Activated T-cell treated with anti-CD3 and anti-CD28 coated beads for 48 hours (primary cell): ENCODE measurements around the gene HAT1.
A peak's percentile ranks its signal among the peaks of the same experiment; 100 is the strongest.
"Not testable (repeated sequence)": the region's sequence is repeated elsewhere in the genome, so short reads cannot be mapped to it uniquely, and the experiment has no call there.

ENCODE experiments used
- DNase-seq: peaks from one replicate; pipeline ENCODE4 v3.0.0-alpha.2; 2020; ENCODE audit warnings: low read depth

The HAT1 gene

GRCh38 chr2:171979103-171979502 lies 56.8 kb downstream of the HAT1 start:
- no peak for DNase-seq

DNA sequence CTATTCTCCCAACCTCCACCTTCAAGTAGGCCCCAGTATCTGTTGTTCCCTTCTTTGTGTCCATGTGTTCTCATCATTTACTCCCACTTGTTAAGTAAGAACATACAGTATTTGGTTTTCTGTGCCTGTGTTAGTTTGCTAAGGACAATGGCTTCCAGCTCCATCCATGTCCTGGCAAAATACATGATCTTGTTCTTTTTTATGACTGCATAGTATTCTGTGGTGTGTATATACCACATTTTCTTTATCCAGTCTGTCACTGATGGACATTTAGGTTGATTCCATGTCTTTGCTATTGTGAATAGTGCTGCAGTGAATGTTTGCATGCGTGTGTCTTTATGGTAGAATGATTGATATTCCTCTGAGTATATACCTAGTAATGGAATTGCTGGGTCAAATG lies 61.7 kb downstream of the HAT1 start:
- not testable (repeated sequence) for DNase-seq

DNA sequence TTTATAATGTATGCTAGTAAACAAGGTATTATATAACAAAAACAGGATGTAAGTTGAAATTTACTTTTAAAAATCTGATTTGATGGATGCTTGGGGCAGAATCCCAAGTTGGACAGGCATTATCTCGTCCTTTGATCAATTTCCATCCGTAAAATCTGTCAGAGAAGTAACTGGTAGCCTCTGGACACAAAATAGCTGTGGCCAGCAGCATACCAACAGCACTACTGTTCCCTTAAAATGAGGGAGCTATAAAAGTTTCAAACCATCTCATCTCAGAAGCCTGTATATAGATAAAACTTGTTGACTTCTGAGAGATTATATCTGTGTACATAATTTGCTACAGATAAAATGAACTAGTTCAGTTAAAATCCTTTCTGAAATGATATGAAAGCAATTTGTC lies 62.8 kb downstream of the HAT1 start:
- DNase-seq, result no peak

DNA sequence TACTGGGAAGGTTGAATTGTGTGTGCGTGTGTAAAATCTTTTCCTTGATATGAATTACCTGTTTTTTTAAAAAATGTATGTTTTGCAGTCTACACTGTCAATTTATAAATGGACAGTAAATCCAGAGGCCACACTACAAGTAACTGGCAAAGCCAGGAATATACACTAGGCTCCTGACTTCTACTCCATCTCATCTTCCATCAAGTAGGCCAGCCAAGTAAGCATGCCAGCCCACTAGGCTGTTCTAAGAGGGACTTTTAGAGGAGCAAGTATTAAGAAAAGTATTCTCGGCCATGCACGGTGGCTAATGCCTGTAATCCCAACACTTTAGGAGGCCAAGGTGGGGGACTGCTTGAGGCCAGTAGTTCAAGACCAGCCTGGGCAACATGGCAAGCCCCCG lies 64.5 kb downstream of the HAT1 start:
- no peak for DNase-seq

DNA sequence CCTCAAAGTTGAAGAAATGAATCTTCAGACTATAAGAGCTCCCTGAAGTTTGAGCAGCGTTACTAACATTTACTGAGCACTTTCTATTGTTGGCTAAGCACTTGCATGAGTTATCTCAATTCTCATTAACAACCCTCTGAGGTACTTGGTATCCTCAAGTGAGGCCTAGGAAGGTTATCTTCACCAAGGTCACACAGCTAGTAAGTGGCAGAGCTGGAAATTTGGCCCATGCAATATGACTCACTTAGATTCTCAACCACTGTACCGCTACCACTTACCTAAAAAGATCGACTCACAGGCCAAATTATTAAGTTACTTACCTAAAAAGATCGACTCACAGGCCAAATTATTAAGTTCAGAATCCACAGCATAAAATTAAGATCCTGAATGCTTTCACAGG lies 68.8 kb downstream of the HAT1 start:
- DNase-seq, result no peak

DNA sequence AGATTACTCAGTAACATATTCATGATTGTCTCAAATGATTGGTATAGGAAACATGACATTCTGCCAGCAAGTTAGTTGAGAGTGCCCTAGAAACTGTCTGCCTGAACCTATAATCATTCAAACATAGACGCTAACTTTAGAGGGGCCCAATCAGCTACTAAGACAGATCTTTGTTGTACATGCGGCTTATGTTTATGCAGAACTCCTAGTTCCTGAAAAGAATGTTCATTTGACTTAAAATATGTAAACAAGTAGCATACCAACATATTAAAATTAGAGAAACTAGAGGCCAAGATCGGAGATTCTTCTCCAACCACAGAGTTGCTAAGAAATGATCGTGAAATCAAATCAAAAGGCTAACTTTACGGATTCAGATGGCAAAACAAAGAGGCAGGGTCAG lies 73.3 kb downstream of the HAT1 start:
- no peak for DNase-seq

GRCh38 chr2:171996021-171996420 lies 73.8 kb downstream of the HAT1 start:
- no peak for DNase-seq

DNA sequence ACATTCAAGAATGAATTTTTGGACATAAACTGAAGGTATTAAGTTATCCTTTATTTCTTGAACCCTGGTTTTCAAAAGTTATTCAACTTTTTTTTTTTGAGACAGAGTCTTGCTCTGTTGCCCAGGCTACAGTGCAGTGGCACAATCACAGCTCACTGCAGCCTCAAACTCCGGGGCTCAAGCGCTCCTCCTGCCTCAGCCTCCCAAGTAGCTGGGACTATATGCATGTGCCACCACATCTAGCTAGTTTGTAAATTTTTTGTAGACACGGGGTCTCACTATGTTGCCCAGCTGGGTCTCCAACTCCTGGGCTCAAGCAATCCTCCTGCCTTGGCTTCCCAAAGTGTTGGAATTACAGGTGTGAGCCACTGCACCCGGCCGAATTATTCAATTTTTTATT lies 74.8 kb downstream of the HAT1 start:
- DNase-seq, result not testable (repeated sequence)

- DNase-seq, result no peak
Measured at GRCh38 chr2:171999161-171999560, 76.9 kb downstream of the HAT1 start.

- peak; percentile 91 for DNase-seq
Measured at GRCh38 chr2:171999604-172000469, 77.6 kb downstream of the HAT1 start, which contains the start of gene METAP1D. TSS of gene METAP1D (plus strand) at chr2:171999953. CDS start at chr2:171999970, 17 bp downstream.

- no peak for DNase-seq
Measured at GRCh38 chr2:172000696-172001361, 78.6 kb downstream of the HAT1 start.

DNA sequence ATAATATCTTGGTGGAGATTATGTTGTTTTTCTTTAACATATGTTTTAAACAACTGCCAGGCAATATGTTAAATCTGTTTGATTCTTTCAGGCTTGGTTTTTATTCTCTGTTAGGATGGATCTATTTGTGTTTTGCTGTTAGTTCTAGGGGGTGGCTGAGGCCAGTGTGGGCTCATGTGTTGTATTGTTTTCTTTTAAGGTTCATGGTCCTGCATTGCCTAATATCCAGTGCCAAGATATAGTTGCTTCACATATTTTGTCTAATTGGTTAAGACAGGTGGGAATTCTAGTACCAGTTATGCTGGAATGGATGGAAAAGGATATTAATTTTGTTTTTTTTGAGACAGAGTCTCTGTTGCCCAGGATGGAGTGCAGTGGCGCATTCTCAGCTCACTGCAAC lies 85.1 kb downstream of the HAT1 start:
- no peak for DNase-seq

GRCh38 chr2:172009823-172010222 lies 87.6 kb downstream of the HAT1 start:
- DNase-seq, result no peak

- no peak for DNase-seq
Measured at GRCh38 chr2:172011812-172012575, 89.7 kb downstream of the HAT1 start.

GRCh38 chr2:172012677-172013391 lies 90.6 kb downstream of the HAT1 start:
- no peak for DNase-seq

GRCh38 chr2:172013396-172013795 lies 91.1 kb downstream of the HAT1 start:
- DNase-seq, result no peak

DNA sequence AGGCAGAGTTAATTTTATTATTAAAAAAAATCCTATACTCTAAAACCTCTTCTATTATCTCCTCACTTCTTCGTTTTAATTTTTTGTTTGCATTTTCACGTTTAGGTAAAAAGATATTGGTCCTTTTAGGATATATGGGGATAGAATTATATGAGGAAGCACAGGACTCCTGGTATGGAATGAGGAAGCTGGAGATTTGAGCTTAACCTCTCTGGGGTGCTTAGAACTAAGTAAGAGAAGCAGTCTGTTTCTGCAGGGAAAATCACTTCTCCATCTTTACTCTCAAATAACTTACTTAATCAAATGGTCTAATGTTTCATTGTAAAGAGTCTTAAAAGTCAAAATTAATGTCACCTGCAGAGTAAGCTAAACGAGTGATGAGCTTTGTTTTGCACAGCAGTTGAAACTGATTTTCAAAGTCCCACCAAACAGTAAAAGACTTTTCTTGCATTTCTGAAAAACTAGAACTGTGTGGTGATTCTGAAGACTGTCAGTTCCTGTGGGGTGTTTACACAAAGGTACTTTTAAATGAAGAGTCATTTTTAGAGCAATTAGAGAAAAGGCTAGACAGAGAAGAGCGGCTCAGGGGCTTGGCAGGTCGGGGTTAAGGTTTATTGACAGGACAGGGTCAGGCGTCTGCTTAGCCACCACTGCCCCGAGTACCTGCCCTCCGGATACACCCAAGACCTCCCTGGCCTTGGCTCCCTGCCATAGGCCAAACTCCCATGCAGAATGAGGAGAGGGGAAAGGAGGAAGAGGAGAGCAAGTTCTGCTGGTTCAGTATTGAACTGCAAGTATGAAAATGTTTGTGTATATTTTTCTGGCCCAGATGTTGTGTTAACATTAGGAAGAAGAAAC lies 99.0 kb downstream of the HAT1 start:
- no peak for DNase-seq

DNA sequence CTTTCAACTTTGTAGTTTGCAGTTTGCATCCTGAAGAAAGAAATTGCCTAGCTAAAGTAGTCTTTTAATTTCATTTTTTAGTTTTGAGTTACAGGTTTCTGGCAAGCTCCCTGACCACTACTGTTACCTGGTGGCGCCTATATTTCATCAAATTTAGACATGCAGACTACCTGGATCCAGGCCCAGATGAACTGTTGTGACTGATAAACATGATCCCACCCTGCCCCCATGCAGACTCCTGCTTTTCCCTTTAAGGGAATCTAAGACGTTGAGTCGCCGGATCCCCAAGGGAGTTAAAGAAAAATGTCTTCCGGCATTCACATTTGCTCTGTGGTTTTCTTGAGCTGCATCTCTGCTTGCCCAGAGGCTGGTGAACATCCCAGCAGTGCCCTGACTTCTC lies 99.7 kb downstream of the HAT1 start:
- no peak for DNase-seq

DNA sequence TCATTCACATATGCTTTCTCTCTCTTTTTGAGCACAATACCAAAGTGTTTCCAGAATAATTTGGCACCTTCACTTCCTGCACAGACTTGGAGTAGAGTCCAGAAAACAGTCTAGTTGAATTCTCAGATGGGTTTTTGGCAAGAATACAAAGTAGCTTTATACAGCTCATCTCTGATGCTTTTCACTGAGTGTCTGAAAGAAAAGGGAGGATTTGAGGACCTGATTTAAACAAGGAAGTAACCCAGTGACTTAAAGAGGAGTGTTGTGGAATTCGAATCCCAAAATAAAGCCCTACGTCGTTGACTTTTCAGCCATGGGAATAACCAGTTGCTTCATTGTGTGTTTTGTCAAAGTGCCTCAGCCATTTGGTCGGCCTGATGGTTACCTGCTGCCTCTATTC lies 109.3 kb downstream of the HAT1 start:
- DNase-seq, result no peak
